Spinal cord (tissue), 10 donors: ENCODE results near the gene MARCHF10. TPM values are rescaled to one million over a fixed set of nuclear protein-coding genes. Genes with fewer than 3 reads are reported as not detected.

Source experiments
- DNase-seq, 6 donors: peaks; one replicate each; pipeline versions ENCODE4 v3.0.0 to v3.0.0-alpha.2; 2013 to 2015; ENCODE audit warnings: low spot score in 6 of 6, low read depth in 4 of 6
- H3K27ac ChIP-seq: one replicate; pipeline ENCODE4 v1.5.1; 2013; ENCODE audit warnings: low read depth, low read length, control low read depth
- H3K27me3 ChIP-seq: one replicate; pipeline ENCODE4 v1.6.1; 2013; ENCODE audit warnings: low read length; ENCODE audit not compliant: control insufficient read depth, insufficient read depth
- H3K36me3 ChIP-seq: one replicate; pipeline ENCODE4 v1.6.1; 2013; ENCODE audit warnings: low read length; ENCODE audit not compliant: control insufficient read depth, insufficient read depth
- H3K4me1 ChIP-seq: one replicate; pipeline ENCODE4 v1.6.1; 2013; ENCODE audit warnings: low read length; ENCODE audit not compliant: control insufficient read depth, insufficient read depth
- H3K4me3 ChIP-seq: one replicate; pipeline ENCODE4 v1.5.1; 2013; ENCODE audit warnings: low read depth, low read length, control low read depth
- H3K9me3 ChIP-seq: one replicate; pipeline ENCODE4 v1.6.1; 2013; ENCODE audit warnings: low read length; ENCODE audit not compliant: control insufficient read depth, insufficient read depth
- WGBS: methylation state at CpG from one replicate; pipeline ENCODE4 v1.1.5; 2013; ENCODE audit warnings: missing lambda C conversion rate; ENCODE audit not compliant: insufficient coverage; 5-methylcytosine and 5-hydroxymethylcytosine counted together
- polyA plus RNA-seq, 2 donors: library from polyadenylated mRNA; unstranded; fragments of 120-200 nt; gene quantifications; one replicate each; pipeline ENCODE4 v1.2.1, GENCODE V29; 2013; ENCODE audit not compliant: insufficient read length in 2 of 2
- total RNA-seq, 2 donors: library from RNA; depleted of rRNA in 1 of 2; stranded (reverse); fragments of 120-200 nt in 1 of 2; fragments of >200 nt in 1 of 2; gene quantifications; one replicate each; pipeline versions ENCODE4 v1.2.3 to v1.2.4, GENCODE V29; 2013 to 2014
- donor health status: healthy.

The MARCHF10 gene
- total and polyA plus RNA-seq, 4 donors = 0.59 to 3.6 (median 2.6) TPM

- H3K4me3 ChIP-seq = peak overlapping the region; percentile 46
Measured at GRCh38 chr17:62705778-62706597, 102.1 kb downstream of the MARCHF10 start.

GRCh38 chr17:62705156-62705777, 102.8 kb downstream of the MARCHF10 start:
- H3K36me3 ChIP-seq = peaks cover 2% of the 10 kb centered on the region
- H3K27me3 ChIP-seq = no peaks in the 10 kb centered on the region
- H3K4me3 ChIP-seq = peak overlapping the region; percentile 46
- H3K4me1 ChIP-seq = peaks cover 48% of the 10 kb centered on the region
- H3K9me3 ChIP-seq = peaks cover 6% of the 10 kb centered on the region
- DNase-seq = peak in 4 of 6 donors; percentile 23 to 75 (median 50)
- H3K27ac ChIP-seq = peak overlapping the region; percentile 81
- WGBS = 6% methylated on average over 4 of the region's 11 CpGs

More at GRCh38 chr17:62705778-62706597, 102.1 kb downstream of the MARCHF10 start:
- Histone ChIP-seq H3K27me3 (no peaks in the 10 kb centered on the region), H3K36me3 (peaks cover 2% of the 10 kb centered on the region), H3K9me3 (peaks cover 6% of the 10 kb centered on the region), H3K27ac (peak overlapping the region; percentile 81), H3K4me1 (peaks cover 48% of the 10 kb centered on the region)
- peak in 4 of 6 donors; percentile 57 to 91 (median 70) for DNase-seq
- 12% methylated on average over 12 of the region's 14 CpGs for WGBS

GRCh38 chr17:62704381-62704971, 103.6 kb downstream of the MARCHF10 start:
- no peaks in the 10 kb centered on the region for H3K27me3 ChIP-seq
- under 1% methylated on average over 26 of the region's 31 CpGs for WGBS
- peak overlapping the region; percentile 81 for H3K27ac ChIP-seq
- peak overlapping the region; percentile 46 for H3K4me3 ChIP-seq
- peaks cover 2% of the 10 kb centered on the region for H3K36me3 ChIP-seq
- peak in 3 of 6 donors; percentile 31 to 87 (median 85) for DNase-seq
- H3K9me3 ChIP-seq = peaks cover 6% of the 10 kb centered on the region
- peaks cover 48% of the 10 kb centered on the region for H3K4me1 ChIP-seq

GRCh38 chr17:62703776-62704380, 104.2 kb downstream of the MARCHF10 start:
- Histone ChIP-seq H3K27ac (peak overlapping the region; percentile 81), H3K9me3 (peaks cover 4% of the 10 kb centered on the region)
- under 1% methylated on average over 80 of the region's 80 CpGs for WGBS

GRCh38 chr17:62703261-62703775, 104.8 kb downstream of the MARCHF10 start:
- Histone ChIP-seq H3K27me3 (no peaks in the 10 kb centered on the region), H3K27ac (no peak overlapping the region), H3K4me3 (peak overlapping the region; percentile 31), H3K36me3 (peaks cover 2% of the 10 kb centered on the region), H3K9me3 (no peaks in the 10 kb centered on the region), H3K4me1 (peaks cover 48% of the 10 kb centered on the region)
- WGBS = 43% methylated on average over 16 of the region's 16 CpGs
- DNase-seq = no peak

More at GRCh38 chr17:62703776-62704380, 104.2 kb downstream of the MARCHF10 start:
- no peaks in the 10 kb centered on the region for H3K27me3 ChIP-seq
- H3K36me3 ChIP-seq = peaks cover 2% of the 10 kb centered on the region
- DNase-seq = peak in 3 of 6 donors; percentile 69 to 93 (median 89)
- H3K4me3 ChIP-seq = peak overlapping the region; percentile 46
- H3K4me1 ChIP-seq = peaks cover 48% of the 10 kb centered on the region

- WGBS = 81% methylated on average over 6 of the region's 6 CpGs
- DNase-seq = no peak
Measured at GRCh38 chr17:62702746-62703260, 105.3 kb downstream of the MARCHF10 start.

GRCh38 chr17:62701706-62702085, 106.4 kb downstream of the MARCHF10 start:
- Histone ChIP-seq H3K4me3 (no peak overlapping the region), H3K4me1 (peaks cover 47% of the 10 kb centered on the region), H3K27ac (no peak overlapping the region), H3K36me3 (peaks cover 2% of the 10 kb centered on the region), H3K27me3 (no peaks in the 10 kb centered on the region), H3K9me3 (no peaks in the 10 kb centered on the region)
- WGBS = 89% methylated on average over 7 of the region's 8 CpGs
- DNase-seq = no peak

More at GRCh38 chr17:62702746-62703260, 105.3 kb downstream of the MARCHF10 start:
- no peaks in the 10 kb centered on the region for H3K27me3 ChIP-seq
- no peak overlapping the region for H3K27ac ChIP-seq
- peaks cover 48% of the 10 kb centered on the region for H3K4me1 ChIP-seq
- peaks cover 2% of the 10 kb centered on the region for H3K36me3 ChIP-seq
- H3K9me3 ChIP-seq = no peaks in the 10 kb centered on the region
- H3K4me3 ChIP-seq = no peak overlapping the region

GRCh38 chr17:62700964-62701705, 107.0 kb downstream of the MARCHF10 start:
- 73% methylated on average over 12 of the region's 12 CpGs for WGBS
- H3K27ac ChIP-seq = no peak overlapping the region
- H3K36me3 ChIP-seq = peaks cover 2% of the 10 kb centered on the region
- no peaks in the 10 kb centered on the region for H3K9me3 ChIP-seq
- no peak for DNase-seq
- H3K4me1 ChIP-seq = peaks cover 47% of the 10 kb centered on the region
- no peaks in the 10 kb centered on the region for H3K27me3 ChIP-seq
- H3K4me3 ChIP-seq = no peak overlapping the region
